A673 (cell line): ENCODE results near the gene NABP1. TPM values are rescaled to one million over a fixed set of nuclear protein-coding genes. Genes with fewer than 3 reads are reported as not detected.

Experiments used
- BruUV-seq: library from RNA; stranded (reverse); fragments of 400-500 nt; replicated peaks from 2 replicates; lab custom pipeline; 2021; lab: Mats Ljungman, UMichigan
- CTCF ChIA-PET: fragments of 300-600 bp; sonication (Branson Sonifier 250); formaldehyde crosslinking; loops from one replicate; lab custom pipeline; 2022; ENCODE audit warnings: antibody characterized with exemption; lab: Charles Lee
- POLR2A ChIA-PET: fragments of 300-600 bp; sonication (Branson Sonifier 250); formaldehyde crosslinking; loops from one replicate; lab custom pipeline; 2022; ENCODE audit warnings: antibody characterized with exemption; ENCODE audit not compliant: low non-redundant PET; lab: Charles Lee
- DNase-seq: peaks from one replicate; pipeline ENCODE4 v3.0.0-alpha.2; 2015; ENCODE audit warnings: low spot score
- H3K27ac ChIP-seq: fragments of 200-600 bp; sonication (generic); 2 replicates; pipeline ENCODE4 v1.5.1; 2016; ENCODE audit warnings: mixed run types, low read depth, mild to moderate bottlenecking, mixed read lengths, antibody characterized with exemption, low read length; ENCODE audit not compliant: poor library complexity, severe bottlenecking
- H3K27me3 ChIP-seq: fragments of 200-600 bp; sonication (generic); replicated peaks from 2 replicates; pipeline ENCODE4 v1.6.1; 2017; ENCODE audit warnings: mixed run types, low read depth, mild to moderate bottlenecking, mixed read lengths, antibody characterized with exemption, low read length; ENCODE audit not compliant: insufficient read depth, poor library complexity
- H3K36me3 ChIP-seq: fragments of 200-600 bp; sonication (generic); 2 replicates; pipeline ENCODE4 v1.6.1; 2016; ENCODE audit warnings: mixed run types, mild to moderate bottlenecking, mixed read lengths, antibody characterized with exemption, low read length; ENCODE audit not compliant: insufficient read depth, poor library complexity, severe bottlenecking
- H3K4me1 ChIP-seq: fragments of 200-600 bp; sonication (generic); 2 replicates; pipeline ENCODE4 v1.6.1; 2017; ENCODE audit warnings: mixed run types, mild to moderate bottlenecking, mixed read lengths, antibody characterized with exemption, low read length; ENCODE audit not compliant: insufficient read depth, poor library complexity, severe bottlenecking
- H3K4me3 ChIP-seq: fragments of 200-600 bp; sonication (generic); 2 replicates; pipeline ENCODE4 v1.5.1; 2016; ENCODE audit warnings: low read depth, mixed run types, mild to moderate bottlenecking, mixed read lengths, low read length; ENCODE audit not compliant: poor library complexity, severe bottlenecking
- H3K9me3 ChIP-seq: fragments of 200-600 bp; sonication (generic); 2 replicates; pipeline ENCODE4 v1.6.1; 2016; ENCODE audit warnings: mixed run types, low read depth, mild to moderate bottlenecking, mixed read lengths, antibody characterized with exemption, low read length; ENCODE audit not compliant: poor library complexity, severe bottlenecking
- EZH2 ChIP-seq: fragments of 200-600 bp; sonication (generic); IDR thresholded peaks from 2 replicates; pipeline ENCODE4 v1.6.1; 2017; ENCODE audit warnings: borderline replicate concordance, low read depth, mild to moderate bottlenecking, mixed read lengths, antibody characterized with exemption, low read length; ENCODE audit not compliant: poor library complexity, severe bottlenecking
- intact Hi-C: fragments of 100-400 bp; cut with micrococcal nuclease; formaldehyde crosslinking; loops from one replicate; pipeline ENCODE4 v1.10.0; 2022; ENCODE audit not compliant: unreplicated experiment
- total RNA-seq: library from RNA; stranded (reverse); gene quantifications from 2 replicates; pipeline ENCODE4 v1.2.3, GENCODE V29; 2021
- TF ChIP-seq, protein P1 (sequence below): fragments of 300-800, 200-600 bp; sonication (generic); conservative IDR thresholded peaks from 2 replicates; pipeline ENCODE4 v1.5.1; 2017; ENCODE audit warnings: low read depth, mild to moderate bottlenecking, antibody characterized with exemption, low read length, moderate library complexity, mixed read lengths

Gene NABP1
- total RNA-seq, 1 experiment from 2014 or later = 38.4 TPM

DNA sequence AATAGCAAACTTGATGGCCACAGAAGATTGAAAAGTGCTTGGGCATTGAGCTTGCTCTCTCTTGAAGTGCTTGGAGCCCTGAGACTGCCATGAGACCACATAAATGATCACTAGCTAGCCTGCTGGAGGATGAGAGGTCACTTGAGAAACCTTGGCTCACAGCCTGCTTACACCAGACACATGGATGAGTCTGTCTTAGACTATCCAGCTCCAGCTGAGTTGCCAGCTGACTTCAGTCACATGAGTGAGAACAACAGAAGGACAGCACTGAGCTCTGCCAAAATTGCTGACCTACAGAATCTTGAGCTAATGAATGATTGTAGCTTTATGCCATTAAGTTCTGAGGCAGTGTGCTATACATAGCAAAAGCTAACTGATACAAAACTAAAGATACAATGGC is 18.1 kb downstream of the NABP1 start:
- no peak overlapping the region for H3K4me3 ChIP-seq
- CTCF ChIA-PET = no interaction called here
- no peak overlapping the region for H3K27ac ChIP-seq
- TF ChIP-seq EZH2 = no peak
- TF ChIP-seq, protein P1, sequence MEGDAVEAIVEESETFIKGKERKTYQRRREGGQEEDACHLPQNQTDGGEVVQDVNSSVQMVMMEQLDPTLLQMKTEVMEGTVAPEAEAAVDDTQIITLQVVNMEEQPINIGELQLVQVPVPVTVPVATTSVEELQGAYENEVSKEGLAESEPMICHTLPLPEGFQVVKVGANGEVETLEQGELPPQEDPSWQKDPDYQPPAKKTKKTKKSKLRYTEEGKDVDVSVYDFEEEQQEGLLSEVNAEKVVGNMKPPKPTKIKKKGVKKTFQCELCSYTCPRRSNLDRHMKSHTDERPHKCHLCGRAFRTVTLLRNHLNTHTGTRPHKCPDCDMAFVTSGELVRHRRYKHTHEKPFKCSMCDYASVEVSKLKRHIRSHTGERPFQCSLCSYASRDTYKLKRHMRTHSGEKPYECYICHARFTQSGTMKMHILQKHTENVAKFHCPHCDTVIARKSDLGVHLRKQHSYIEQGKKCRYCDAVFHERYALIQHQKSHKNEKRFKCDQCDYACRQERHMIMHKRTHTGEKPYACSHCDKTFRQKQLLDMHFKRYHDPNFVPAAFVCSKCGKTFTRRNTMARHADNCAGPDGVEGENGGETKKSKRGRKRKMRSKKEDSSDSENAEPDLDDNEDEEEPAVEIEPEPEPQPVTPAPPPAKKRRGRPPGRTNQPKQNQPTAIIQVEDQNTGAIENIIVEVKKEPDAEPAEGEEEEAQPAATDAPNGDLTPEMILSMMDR = no peak
- intact Hi-C loops = loop anchor here (10.0 kb wide), 1 partner anchor 479 kb away; no protein-coding TSS in a partner anchor
- POLR2A ChIA-PET = no interaction called here
- peak; percentile 28 for DNase-seq
- no peaks in the 10 kb centered on the region for H3K27me3 ChIP-seq
- no TSS peak for BruUV-seq
- peaks cover 10% of the 10 kb centered on the region for H3K4me1 ChIP-seq
- no peaks in the 10 kb centered on the region for H3K36me3 ChIP-seq
- H3K9me3 ChIP-seq = no peaks in the 10 kb centered on the region

DNA sequence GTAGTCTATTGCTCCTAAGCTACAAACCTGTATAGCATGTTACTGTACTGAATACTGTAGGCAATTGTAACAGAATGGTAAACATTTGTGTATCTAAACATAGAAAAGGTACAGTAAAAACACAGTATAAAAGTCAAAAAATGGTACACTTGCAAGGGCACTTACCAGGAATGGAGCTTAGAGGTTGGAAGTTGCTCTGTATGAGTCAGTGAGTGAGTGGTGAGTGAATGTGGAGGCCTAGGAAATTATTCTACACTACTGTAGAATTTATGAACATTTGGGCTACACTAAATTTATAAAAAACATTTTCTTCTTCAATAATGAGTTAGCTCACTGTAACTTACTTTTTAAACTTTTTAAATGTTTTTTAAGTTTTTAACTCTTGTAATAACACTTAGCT is 19.0 kb downstream of the NABP1 start:
- CTCF ChIA-PET = no interaction called here
- Histone ChIP-seq H3K9me3 (no peaks in the 10 kb centered on the region), H3K27ac (no peak overlapping the region), H3K4me3 (no peak overlapping the region), H3K27me3 (no peaks in the 10 kb centered on the region), H3K36me3 (no peaks in the 10 kb centered on the region), H3K4me1 (peaks cover 4% of the 10 kb centered on the region)
- no TSS peak for BruUV-seq
- no peak for DNase-seq
- POLR2A ChIA-PET = interaction anchor here (0.6 to 1.0 kb wide), 2 partner anchors 19 to 1888 kb away, joined by 4 to 9 read pairs; no protein-coding TSS in a partner anchor
- intact Hi-C loops = loop anchor here (10.0 kb wide), 1 partner anchor 478 kb away; no protein-coding TSS in a partner anchor
- TF ChIP-seq, protein P1 = no peak
- no peak for TF ChIP-seq EZH2

DNA sequence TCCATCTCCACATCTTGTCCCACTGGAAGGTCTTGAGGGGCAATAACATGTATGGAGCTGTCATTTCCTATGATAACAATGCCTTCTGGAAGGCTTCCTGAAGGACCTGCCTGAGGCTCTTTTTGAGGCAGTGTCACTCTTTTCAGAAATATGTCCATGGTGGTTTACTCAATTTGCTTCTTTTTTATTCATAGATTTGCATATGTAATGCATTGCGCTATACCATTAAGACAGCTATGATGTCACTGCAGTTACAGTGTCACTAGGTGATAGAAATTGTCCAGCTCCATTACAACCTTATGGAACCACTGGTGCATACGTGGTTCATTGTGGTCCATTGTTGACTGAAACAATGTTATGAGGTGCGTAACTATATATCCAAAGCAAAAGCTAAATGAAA is 19.9 kb downstream of the NABP1 start:
- no peaks in the 10 kb centered on the region for H3K9me3 ChIP-seq
- BruUV-seq = no TSS peak
- H3K27ac ChIP-seq = no peak overlapping the region
- no peaks in the 10 kb centered on the region for H3K27me3 ChIP-seq
- no peak overlapping the region for H3K4me3 ChIP-seq
- no peaks in the 10 kb centered on the region for H3K4me1 ChIP-seq
- no peaks in the 10 kb centered on the region for H3K36me3 ChIP-seq
- no peak for TF ChIP-seq EZH2
- TF ChIP-seq, protein P1 = no peak
- CTCF ChIA-PET = no interaction called here
- DNase-seq = no peak
- POLR2A ChIA-PET = no interaction called here
- intact Hi-C loops = loop anchor here (10.0 kb wide), 1 partner anchor 477 kb away; no protein-coding TSS in a partner anchor
